Muscle of back (tissue), 11 donors: Measurements from ENCODE around the gene JAZF1. TPM values are rescaled to one million over a fixed set of nuclear protein-coding genes. Genes with fewer than 3 reads are reported as not detected.

Experiments
- DNase-seq, 3 donors: peaks; one replicate each; pipeline versions ENCODE4 v3.0.0 to v3.0.0-alpha.2; 2013
- polyA plus RNA-seq, 10 donors: library from polyadenylated mRNA; unstranded; fragments of 120-200 nt; gene quantifications; one replicate each; pipeline ENCODE4 v1.2.1, GENCODE V29; 2013; ENCODE audit not compliant: insufficient read length in 10 of 10

JAZF1 gene
- polyA plus RNA-seq, 10 donors = 27.2 to 42.6 (median 29.7) TPM

DNA sequence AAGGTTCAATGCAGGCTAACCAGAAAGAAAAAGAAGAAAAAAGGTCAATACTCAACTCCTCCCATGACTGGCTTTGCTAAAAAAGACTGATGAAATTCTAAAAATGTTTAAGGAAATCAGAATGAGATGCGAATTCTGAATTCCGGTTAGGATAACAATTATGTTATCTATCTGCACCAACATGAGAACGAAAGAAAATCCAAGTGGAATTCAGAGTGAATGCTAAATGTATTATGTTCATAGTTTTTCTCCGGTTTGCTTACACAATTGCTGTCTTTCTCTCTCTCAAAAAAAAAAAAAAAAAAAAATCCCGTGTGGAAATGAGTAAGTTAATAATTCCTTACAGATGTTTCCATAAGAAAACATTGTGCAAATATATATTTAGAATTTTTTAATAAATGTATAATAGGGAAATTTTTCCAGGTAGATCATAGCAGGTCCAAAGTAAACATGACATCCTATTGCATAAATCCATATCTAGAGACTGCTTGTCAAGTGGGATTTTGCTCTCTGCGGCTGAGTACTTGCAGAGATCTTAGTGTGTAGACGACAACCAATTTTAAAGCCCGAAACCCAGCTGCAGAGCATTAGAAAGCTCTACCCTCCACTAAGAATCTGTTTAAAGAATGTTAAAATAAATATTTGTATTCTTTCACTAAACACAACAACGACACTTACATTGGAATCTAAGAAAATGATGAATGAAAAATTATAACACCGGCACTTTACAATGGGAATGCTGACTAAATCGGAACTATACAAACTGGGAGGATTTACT, 104.0 kb downstream of the JAZF1 start:
- DNase-seq = peak in 1 of 3 donors; percentile 65

DNA sequence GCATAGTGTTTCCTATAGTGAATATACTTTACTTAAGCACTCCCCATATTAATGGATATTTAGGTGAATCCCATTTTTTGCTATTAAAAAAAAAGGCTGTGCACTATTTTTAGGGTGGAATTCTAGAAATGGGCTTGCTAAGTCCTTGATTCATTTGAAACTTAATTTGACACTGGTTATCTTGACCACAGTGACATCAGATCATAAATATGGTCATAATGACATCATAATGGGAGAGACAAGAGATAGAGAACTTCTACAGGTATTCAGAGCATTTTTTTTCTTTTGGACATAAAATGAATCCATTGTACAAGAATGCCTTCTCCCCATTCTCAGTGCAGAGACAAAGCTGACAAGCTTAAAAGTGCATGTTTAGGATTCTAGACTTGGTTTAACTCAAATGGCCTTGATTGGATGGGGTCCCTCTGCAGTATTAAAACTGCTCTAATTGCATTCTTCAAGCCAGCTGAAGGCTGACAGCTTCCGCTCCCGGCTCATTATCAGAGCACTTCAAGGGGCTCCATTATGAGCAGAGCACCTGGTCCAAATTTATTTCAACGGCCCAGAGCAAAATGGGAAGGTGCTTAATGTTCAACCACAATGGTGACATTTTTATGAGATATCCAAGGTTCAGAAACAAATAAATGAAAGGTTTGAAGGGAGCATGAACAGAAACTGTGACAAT, 104.8 kb downstream of the JAZF1 start:
- no peak for DNase-seq

DNA sequence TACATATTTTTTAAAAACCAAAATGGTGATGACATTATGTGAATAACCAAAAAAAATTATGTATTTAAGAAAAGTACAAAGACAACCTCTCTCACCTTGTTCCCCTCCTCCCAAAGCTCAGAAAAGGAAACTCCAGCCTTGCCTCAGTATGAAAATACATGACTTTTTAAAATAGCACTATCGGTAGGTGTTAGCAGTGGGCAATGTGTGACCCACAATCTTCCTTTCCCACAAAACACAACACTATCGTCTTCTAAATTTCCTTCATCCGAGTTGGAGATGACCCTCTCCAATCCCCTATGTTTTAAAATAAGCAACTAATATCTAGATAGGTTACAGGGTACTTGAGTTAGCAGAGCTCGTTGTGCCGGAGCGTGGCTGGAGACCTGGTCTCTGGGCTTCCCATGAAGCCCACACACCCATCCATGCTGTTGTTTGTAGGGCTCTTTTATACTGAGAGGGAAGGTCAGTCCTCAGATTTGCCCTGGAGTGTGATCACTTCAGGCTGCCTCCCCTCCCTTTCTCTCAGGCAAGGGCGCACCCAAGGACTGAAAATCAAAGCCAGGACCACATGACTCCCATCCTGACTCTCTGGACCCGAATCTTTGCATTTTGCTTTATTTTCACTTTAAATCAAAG, 107.6 kb downstream of the JAZF1 start:
- no peak for DNase-seq

DNA sequence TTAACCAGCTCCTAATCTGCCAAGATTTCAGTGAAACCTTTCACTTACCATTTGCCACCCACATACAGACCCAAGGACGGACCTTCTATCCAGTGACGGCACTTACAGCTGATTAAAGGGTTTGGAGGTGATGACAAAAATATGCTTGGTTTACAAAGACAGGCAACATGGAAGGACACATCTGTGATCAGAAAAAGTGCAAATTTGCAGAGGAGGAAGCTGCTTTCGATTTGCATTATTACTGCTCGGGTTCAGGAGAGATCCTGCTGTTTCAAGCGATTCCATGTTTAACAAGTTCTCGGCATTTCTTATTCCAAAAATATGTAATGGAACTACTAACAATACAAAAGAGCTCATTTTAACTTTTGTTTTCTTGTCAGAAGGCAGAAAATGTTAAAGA, 109.0 kb downstream of the JAZF1 start:
- DNase-seq = no peak

DNA sequence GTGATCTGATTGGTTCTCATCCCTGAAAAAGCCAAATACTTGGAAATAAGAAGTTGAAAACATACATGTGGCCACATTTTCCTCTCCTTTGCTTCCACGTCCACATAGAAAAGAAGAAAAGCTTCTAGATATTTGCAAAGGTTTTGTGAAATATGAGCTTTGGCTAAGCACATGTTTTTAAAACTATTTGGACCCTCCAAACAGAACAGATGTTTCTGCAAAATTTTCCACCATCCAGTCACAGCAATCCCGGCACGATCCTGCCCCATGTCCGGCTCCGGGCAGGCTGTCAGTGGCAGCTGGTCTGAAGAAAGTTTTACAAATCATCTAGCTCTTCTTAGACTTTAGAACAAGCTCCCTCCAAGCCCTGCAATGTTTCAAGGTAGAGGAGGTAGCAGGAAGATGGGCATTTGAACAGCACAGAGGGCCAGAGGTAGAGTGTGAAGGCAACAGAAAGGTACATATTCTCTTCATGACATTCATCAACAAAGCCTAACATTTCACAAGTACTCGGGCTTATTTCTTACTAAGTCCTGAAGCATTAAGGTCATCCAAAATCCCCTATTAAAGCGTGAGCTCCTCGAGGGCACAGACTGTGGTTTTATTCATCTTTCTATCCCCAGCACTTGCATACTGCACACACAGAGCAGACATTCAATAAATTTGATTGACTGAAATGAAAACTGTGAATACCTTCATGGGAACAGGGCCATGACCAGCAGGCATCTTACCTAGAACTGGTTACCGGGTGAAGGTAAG, 110.1 kb downstream of the JAZF1 start:
- peak in 2 of 3 donors; percentile 46 to 84 for DNase-seq

DNA sequence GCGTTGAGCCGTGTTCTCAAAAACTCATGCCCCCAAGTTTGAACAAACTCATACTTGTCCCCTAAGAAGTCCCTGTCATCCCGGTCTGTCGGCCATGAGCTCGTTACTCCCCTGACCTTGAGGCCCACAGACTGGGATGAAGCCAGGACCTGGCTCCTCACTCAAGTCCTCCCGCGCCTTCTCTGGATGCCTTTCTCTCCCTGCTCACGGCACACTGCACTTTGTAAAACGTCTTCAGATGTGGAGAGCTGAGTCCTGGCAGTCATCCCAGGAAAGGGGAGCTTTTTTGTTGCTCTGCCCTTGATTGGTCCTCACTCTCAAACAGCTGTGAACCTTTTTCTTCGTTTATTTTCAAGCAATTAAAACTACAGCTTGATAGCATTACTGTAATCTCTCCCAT, 110.8 kb downstream of the JAZF1 start:
- DNase-seq = peak; percentile 83 to 95 (median 89)

DNA sequence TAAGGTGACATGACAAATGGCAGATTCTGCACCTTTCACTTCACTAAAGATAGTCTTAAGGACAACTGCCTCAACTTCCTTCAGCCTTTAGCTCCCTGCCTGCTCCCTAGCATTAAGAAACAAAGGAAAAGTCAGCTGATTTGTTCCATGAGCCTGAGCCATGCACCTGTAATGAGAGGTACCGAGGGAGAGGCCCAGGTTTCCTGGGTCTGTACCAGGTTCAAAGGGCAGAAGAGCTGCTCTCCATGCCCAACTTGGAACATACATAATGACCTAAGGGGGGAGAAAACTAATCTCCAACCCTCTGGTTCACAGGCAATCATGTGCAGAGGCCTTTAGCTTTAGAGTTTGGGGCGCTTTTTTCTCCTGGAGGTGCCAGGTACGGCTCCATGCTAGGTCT, 111.2 kb downstream of the JAZF1 start:
- DNase-seq = no peak

DNA sequence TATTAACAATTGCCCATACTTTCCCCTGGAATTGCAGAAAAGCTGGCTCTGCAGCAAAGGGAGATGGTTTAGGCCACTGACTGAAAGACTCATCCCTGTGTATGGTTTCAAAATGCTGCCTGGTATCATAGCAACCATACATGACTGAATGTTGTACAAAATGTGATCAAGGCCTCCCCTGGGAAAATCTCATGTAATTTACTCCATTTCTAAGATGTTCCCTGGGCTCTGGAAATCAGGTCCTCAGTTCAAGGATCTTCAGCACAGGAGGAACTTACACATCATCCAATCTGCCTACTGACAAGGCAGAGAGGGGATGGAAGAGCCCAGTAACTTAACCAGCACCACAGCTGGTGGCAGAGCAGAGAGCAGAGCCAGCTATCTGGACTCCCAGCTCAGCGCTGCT, 111.8 kb downstream of the JAZF1 start:
- peak; percentile 62 to 82 (median 69) for DNase-seq

DNA sequence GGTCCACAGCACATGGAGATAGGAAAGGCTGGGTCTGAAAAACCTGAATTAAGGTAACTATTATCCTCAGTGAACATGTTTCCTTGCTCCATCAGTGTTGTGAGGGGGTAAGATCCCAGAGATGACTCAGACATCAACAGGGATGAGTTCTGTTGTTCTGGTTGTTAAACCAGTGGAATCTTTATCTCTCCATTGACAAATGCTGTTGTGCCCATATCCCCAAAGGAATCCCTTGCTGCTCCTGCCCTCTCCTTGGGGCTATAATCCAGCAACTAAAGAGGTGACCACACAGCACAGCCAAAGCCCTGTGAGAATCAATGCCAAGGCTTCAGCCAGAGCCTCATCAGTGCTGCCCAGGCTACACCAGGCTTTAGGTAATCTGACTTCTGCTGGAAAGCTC, 113.4 kb downstream of the JAZF1 start:
- no peak for DNase-seq

DNA sequence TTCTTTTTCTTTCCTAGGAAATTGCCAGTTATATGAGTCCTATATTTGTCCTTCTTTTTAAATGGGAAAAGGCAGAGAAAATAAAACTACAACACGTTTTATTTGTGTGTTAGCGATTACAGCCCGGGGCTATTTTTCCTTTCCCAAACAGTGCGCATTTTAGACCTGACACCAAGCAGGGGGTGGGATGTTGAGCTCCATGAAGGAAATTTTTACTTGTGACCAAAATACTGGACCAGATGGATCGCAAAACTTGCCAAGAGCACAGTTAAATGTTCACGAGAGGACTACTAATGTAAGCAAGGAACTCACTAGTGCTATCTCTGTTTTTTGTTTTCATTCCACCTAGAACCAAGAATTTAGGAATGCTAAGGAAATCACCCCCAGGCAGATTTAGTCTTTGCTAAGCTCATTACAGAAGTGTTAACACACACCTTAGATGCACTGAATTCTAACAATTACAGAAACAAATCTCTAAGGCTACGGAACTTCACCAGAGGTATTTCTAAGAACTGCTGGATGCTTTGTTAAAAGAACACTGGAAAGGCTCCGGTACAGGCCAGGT, 114.8 kb downstream of the JAZF1 start:
- DNase-seq = peak; percentile 79 to 91 (median 86)

DNA sequence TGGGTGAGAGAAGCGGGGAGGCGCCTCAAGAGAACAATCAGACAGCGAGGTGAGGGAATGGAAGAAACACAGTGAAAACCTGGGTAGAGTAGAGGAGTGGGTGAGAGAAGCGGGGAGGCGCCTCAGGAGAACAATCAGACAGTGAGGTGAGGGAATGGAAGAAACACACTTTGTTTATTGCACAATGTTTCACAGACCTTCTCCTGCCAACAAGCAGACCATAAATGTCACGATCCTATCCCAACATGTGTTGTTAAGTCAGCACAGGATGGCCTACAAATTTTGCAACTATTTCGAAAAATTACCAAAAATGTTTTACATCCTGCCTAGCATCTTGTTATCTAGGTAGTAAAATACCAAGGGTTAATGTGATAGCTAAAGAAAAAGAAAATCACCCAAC, 115.3 kb downstream of the JAZF1 start:
- peak in 1 of 3 donors; percentile 72 for DNase-seq

DNA sequence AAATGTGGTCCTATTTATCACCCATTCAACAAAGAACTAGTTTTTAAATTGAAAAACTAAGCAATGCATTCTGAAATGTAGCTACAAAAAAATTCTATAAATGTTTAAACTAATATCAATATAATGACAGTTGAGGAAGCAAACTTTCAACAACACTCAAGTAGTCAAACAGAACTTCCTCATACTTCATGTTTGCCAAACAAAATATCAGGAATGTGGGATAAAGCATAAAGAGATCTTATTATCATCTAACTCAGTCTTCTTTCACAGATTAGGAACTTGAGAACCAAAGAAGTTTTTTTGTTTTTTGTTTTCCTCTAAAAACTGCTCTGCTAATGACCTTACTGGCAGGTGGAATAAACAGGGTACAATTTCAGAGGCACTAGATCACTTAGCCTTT, 116.2 kb downstream of the JAZF1 start:
- no peak for DNase-seq

DNA sequence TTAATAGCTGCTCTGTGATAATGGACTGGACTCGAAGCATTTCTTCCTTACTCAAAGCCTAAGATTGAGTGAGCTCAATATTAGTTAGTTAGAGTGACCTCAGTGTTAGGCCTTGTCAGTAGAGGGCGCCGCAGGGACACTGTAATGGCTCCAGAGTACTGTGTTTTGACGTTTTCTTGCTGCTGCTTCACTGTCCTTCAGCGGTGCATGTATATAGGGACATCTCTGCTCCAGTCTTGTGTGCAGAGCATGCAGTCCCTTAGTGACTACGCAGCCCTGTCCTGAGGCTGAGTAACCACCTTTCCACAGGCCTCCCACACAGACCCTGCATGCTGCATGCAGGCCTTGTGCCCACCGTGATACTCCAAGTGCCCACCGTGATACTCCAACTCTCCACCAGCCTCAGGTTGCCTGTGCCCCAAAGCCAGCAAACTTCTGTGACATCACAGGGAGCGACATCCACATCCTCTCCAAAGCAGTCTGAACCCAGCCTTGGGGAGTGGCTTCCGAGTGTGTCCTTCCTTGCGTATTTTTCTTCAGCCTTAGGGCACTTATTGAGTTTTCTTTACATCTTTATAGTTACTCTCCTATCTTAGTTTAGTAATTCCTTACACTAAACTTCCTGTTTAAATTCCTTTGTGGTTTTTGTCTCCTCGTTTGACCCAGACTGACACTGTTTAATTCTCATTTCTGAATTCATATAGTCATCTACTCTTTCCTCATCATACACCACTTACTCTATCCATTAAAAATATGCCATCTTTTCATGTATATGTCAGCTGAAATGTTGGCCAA, 118.2 kb downstream of the JAZF1 start:
- peak; percentile 69 to 86 (median 74) for DNase-seq

DNA sequence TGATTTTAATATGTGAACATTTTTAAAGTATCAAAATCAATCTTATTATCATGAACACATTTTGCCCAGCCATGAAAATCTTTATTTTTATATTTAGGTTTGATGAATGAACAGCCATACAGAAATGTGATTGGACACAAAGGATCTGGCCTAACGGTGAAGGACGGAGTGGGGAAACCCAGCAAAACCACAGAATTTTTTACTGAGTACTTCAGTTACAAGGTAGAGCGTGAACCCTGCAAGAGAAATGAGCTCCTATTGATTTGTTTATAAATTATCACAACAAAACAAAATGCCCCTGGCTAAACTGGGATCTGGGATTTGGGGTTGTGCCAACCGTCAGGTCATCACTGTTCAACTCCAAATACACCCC, 118.8 kb downstream of the JAZF1 start:
- no peak for DNase-seq

DNA sequence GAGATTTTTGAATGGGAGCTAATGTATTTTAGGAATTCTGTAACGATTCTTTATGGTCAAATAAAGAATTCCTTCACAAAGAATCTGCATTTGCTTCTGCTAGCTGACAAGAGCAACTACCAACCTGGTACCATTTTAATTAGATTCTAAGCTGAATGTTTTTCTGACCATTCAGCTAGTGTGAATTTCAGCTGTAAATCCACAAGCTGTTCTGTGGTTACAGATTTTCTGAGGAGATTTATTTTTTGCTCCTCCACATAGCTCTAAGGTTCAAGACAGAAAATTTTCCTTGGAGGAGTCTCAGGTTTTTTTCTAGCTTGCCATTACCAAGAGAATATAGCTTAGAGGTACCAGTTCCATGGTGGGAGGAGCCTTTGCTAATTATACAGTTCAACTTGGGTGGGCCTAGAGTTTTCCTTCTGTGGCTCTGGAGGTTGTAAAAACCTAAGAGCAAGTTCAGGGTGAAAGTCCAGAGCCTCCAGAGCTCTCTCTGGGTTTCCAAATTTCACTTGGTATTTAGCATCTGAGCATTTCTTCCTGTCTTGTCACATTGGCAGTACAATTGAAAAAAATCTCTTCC, 120.1 kb downstream of the JAZF1 start:
- DNase-seq = no peak

DNA sequence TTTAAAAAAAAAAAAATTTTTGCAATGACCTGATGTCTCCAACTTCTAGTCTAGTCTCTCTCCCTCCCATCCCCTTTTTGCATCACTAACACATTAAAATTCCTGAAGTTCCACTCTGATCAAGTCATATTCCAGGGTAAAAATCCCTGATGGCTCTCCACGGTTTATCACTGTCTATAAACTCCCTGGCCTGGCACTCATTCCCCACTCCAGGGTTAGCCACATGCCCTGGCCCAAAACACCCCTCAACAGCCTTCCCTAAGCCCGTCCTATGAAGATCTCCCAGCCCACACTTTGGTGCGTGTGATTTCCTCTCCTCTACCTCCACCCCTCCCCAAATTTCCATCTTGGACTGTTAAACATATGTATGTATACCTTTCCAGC, 125.4 kb downstream of the JAZF1 start:
- no peak for DNase-seq

DNA sequence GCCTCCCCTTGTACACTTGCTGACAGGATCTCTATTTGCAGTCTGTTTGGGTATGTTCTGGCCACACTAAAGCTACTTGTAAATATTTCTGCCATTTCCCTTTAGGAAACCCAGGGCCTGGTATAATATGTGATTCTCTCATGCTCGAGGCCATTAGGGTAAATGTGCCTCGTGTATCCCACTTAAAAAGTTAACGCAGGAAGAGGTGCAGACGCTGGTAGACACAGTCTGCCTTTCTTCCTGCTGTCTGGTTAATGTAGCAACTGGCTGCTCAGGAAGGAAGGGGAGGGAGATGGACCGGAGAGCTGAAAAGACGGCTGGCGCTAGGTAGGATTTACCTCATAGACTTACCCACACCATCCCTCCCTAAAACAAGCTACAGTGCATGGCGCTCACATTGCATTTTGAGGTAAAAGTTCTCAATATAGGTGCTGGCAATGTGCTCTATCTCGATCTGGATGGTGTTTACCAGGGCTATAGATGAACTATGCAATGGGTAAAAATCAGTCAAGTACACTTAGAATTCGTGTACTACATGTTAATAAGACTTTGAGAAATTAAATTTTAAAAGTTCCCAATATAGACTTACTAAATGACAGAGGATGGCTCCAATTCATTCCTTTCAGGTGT, 125.9 kb downstream of the JAZF1 start:
- DNase-seq = no peak

DNA sequence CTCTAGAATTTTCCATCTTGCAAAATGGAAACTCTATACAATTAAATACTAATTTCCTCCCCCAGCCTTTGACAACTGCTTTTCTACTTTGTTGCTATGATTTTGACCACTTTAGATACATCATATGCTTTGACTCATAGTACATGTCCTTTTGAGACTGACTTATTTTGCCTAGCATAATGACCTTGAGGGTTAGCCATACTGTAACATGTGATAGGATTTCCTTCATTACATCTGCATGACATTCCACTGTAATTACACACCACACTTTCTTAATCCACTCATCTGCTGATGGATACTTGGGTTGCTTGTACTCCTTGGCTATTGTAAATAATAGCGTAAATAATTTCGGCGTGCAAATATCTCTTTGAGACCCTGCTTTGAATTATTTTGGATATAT, 127.7 kb downstream of the JAZF1 start:
- DNase-seq = no peak

DNA sequence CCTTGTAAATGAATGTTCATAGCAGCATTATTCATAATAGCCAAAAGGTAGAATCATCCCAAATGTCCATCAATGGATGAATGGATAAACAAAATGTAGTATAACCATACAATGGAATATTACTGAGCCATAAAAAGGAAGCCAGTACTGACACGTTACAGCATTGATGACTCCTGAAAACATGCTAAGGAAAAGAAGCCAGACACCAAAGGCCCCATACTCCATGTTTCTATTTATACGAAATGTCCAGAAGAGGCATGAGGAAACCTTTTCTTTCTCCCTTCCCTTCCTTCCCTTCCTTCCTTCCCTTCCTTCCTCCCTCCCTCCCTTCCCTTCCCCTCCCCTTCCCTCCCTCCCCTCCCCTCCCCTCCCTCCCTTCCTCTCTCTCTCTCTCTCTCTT, 131.9 kb downstream of the JAZF1 start:
- no peak for DNase-seq

DNA sequence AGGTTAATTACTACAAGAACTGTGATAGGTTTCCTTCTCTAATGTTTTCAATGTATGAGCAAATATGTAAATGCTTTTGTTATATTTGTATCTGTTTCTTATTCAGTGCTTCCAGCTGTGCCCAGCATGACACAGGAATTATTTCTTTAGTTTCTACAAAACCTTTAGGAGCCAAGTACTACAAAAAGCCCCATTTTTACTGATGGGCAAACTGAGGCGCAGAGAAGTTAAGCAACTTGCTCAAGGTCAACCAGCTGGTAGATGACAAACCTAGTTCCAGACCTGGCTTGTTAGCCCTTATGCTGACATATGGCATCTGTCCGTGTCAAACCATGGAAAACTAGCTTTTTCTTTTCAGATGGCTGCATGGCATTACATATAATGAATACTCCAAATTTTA, 134.6 kb downstream of the JAZF1 start:
- DNase-seq = no peak
